Gastrocnemius medialis (tissue), 4 donors: Measurements from ENCODE around the gene NUBPL.

Experiments used
- CTCF ChIP-seq, 5 experiments: fragments of 450-650 bp in 3 of 5; fragments of 200-600 bp in 2 of 5; sonication (generic) in 2 of 5; IDR thresholded peaks in 4 of 5; conservative IDR thresholded peaks in 1 of 5; 1 replicate in 4 of 5; 2 replicates in 1 of 5; pipeline ENCODE4 v1.5.1; 2016 to 2019; ENCODE audit warnings: antibody characterized with exemption in 5 of 5, mild to moderate bottlenecking in 3 of 5, moderate library complexity in 3 of 5
- POLR2A ChIP-seq, 2 donors: fragments of 450-650 bp; IDR thresholded peaks; one replicate each; pipeline ENCODE4 v1.6.1; 2017; ENCODE audit warnings: antibody characterized with exemption in 2 of 2, mild to moderate bottlenecking in 2 of 2, moderate library complexity in 2 of 2

- no peak for TF ChIP-seq CTCF (IDR thresholded peaks at IDR 0.05 in 4 of 5, conservative IDR thresholded peaks at IDR 0.05 in 1 of 5)
- TF ChIP-seq POLR2A (IDR thresholded peaks at IDR 0.05), result no peak
These were observed 224.4 kb downstream of the NUBPL start for GRCh38 chr14:31785574-31785973.
